ENCODE measurements around the gene PIEZO1. TPM values are rescaled to one million over a fixed set of nuclear protein-coding genes. Genes with fewer than 3 reads are reported as not detected.
"Not testable (repeated sequence)": the region's sequence is repeated elsewhere in the genome, so short reads cannot be mapped to it uniquely, and the experiment has no call there.

PIEZO1 gene
- total and polyA plus RNA-seq, 7 donors, result 18.0 to 242 (median 126) TPM

GRCh38 chr16:88669980-88670379 is 115.0 kb downstream of the PIEZO1 start:
- intact Hi-C loops (cut with DNase I), result no loop called here
- no peaks in the 10 kb centered on the region for H3K9me3 ChIP-seq
- 87 to 91% methylated on average over 10 of the region's 10 CpGs for WGBS, 2 donors
- no peak for TF ChIP-seq POLR2A (IDR thresholded peaks at IDR 0.05)
- TF ChIP-seq CTCF (IDR thresholded peaks at IDR 0.05), result no peak
- TF ChIP-seq POLR2AphosphoS5 (IDR thresholded peaks at IDR 0.05), result no peak
- no peak for TF ChIP-seq EP300 (IDR thresholded peaks at IDR 0.05)
- H3K36me3 ChIP-seq, result peaks cover 0 to 9% (median 0%) of the 10 kb centered on the region in 4 donors
- H3K4me3 ChIP-seq, result no peak overlapping the region
- H3K4me1 ChIP-seq, result no peaks in the 10 kb centered on the region
- no peak overlapping the region for H3K27ac ChIP-seq
- H3K27me3 ChIP-seq, result no peaks in the 10 kb centered on the region
- DNase-seq, result no peak

- H3K27me3 ChIP-seq; H3K4me1 ChIP-seq; H3K9me3 ChIP-seq; DNase-seq; H3K36me3 ChIP-seq; H3K27ac ChIP-seq; H3K4me3 ChIP-seq; intact Hi-C loops (cut with DNase I): not testable (repeated sequence)
- 90 to 93% methylated on average over 8 of the region's 8 CpGs for WGBS, 2 donors
These were observed 115.5 kb downstream of the PIEZO1 start for GRCh38 chr16:88669493-88669892.

GRCh38 chr16:88667461-88667860 is 117.6 kb downstream of the PIEZO1 start:
- 83 to 90% methylated on average over 5 of the region's 5 CpGs for WGBS, 2 donors

GRCh38 chr16:88665570-88665969 is 119.5 kb downstream of the PIEZO1 start:
- H3K4me1 ChIP-seq, result peaks cover 0 to 22% (median 14%) of the 10 kb centered on the region in 4 donors
- intact Hi-C loops (cut with DNase I), result no loop called here
- 96 to 97% methylated on average over 3 of the region's 3 CpGs for WGBS, 2 donors
- DNase-seq, result no peak
- H3K27ac ChIP-seq, result no peak overlapping the region
- no peak overlapping the region for H3K4me3 ChIP-seq
- TF ChIP-seq CTCF (IDR thresholded peaks at IDR 0.05) (no peak), EP300 (IDR thresholded peaks at IDR 0.05) (no peak), POLR2A (IDR thresholded peaks at IDR 0.05) (no peak), POLR2AphosphoS5 (IDR thresholded peaks at IDR 0.05) (no peak)
- H3K27me3 ChIP-seq, result no peaks in the 10 kb centered on the region
- no peaks in the 10 kb centered on the region for H3K36me3 ChIP-seq
- H3K9me3 ChIP-seq, result no peaks in the 10 kb centered on the region

More at GRCh38 chr16:88667461-88667860, 117.6 kb downstream of the PIEZO1 start:
- H3K4me3 ChIP-seq, result no peak overlapping the region
- H3K4me1 ChIP-seq, result peaks cover 0 to 10% (median 7%) of the 10 kb centered on the region in 4 donors
- H3K36me3 ChIP-seq, result no peaks in the 10 kb centered on the region
- H3K9me3 ChIP-seq, result no peaks in the 10 kb centered on the region
- no peak for DNase-seq
- intact Hi-C loops (cut with DNase I), result no loop called here
- TF ChIP-seq CTCF (IDR thresholded peaks at IDR 0.05), result no peak
- no peak for TF ChIP-seq EP300 (IDR thresholded peaks at IDR 0.05)
- no peak for TF ChIP-seq POLR2AphosphoS5 (IDR thresholded peaks at IDR 0.05)
- no peak for TF ChIP-seq POLR2A (IDR thresholded peaks at IDR 0.05)
- no peaks in the 10 kb centered on the region for H3K27me3 ChIP-seq
- no peak overlapping the region for H3K27ac ChIP-seq

Other genes with a start within 250 kb of the PIEZO1 start
- 10 to 100 TPM; 15.5 to 22.1 (median 16.6) TPM for gene ZC3H18, start 214.8 kb downstream of the PIEZO1 start, total RNA-seq
- gene ZC3H18, start 214.8 kb downstream of the PIEZO1 start, polyA plus RNA-seq, result 10 to 100 TPM in 2 of 3 donors, 1 to 10 TPM in 1; 9.6 to 37.7 (median 13.6) TPM
- not detected for gene IL17C, start 146.6 kb downstream of the PIEZO1 start, total RNA-seq
- under 1 TPM in 1 of 3 donors, not detected in 2; 0.96 TPM for gene IL17C, start 146.6 kb downstream of the PIEZO1 start, polyA plus RNA-seq
- 100 to 1,000 TPM in 2 of 4 donors, 10 to 100 TPM in 2; 63.1 to 147 (median 105) TPM for gene CYBA, start 134.2 kb downstream of the PIEZO1 start, total RNA-seq
- gene CYBA, start 134.2 kb downstream of the PIEZO1 start, polyA plus RNA-seq, result 100 to 1,000 TPM in 2 of 3 donors, 10 to 100 TPM in 1; 81.1 to 429 (median 208) TPM
- gene MVD, start 122.1 kb downstream of the PIEZO1 start, total RNA-seq, result 10 to 100 TPM; 16.8 to 25.7 (median 23.2) TPM
- gene MVD, start 122.1 kb downstream of the PIEZO1 start, polyA plus RNA-seq, result 100 to 1,000 TPM in 1 of 3 donors, 10 to 100 TPM in 2; 41.4 to 206 (median 84.8) TPM
- gene SNAI3, start 98.7 kb downstream of the PIEZO1 start, total RNA-seq, result under 1 TPM in 2 of 4 donors, not detected in 2; 0.71 to 0.82 TPM
- 1 to 10 TPM in 1 of 3 donors, under 1 TPM in 2; 0.46 to 3.0 (median 0.60) TPM for gene SNAI3, start 98.7 kb downstream of the PIEZO1 start, polyA plus RNA-seq
- gene RNF166, start 78.8 kb downstream of the PIEZO1 start, total RNA-seq, result 10 to 100 TPM; 16.0 to 21.4 (median 17.9) TPM
- 10 to 100 TPM in 1 of 3 donors, 1 to 10 TPM in 2; 5.4 to 34.8 (median 6.2) TPM for gene RNF166, start 78.8 kb downstream of the PIEZO1 start, polyA plus RNA-seq
- 10 to 100 TPM in 3 of 4 donors, 1 to 10 TPM in 1; 6.1 to 11.7 (median 10.7) TPM for gene CTU2, start 78.7 kb downstream of the PIEZO1 start, total RNA-seq
- gene CTU2, start 78.7 kb downstream of the PIEZO1 start, polyA plus RNA-seq, result 10 to 100 TPM in 1 of 3 donors, 1 to 10 TPM in 2; 8.4 to 16.3 (median 9.2) TPM
- 1 to 10 TPM in 1 of 4 donors, under 1 TPM in 2, not detected in 1; 0.71 to 3.0 (median 0.81) TPM for gene CDT1, start 18.6 kb upstream of the PIEZO1 start, total RNA-seq
- gene CDT1, start 18.6 kb upstream of the PIEZO1 start, polyA plus RNA-seq, result 10 to 100 TPM in 1 of 3 donors, 1 to 10 TPM in 2; 3.6 to 17.4 (median 6.9) TPM
- 10 to 100 TPM; 56.6 to 78.3 (median 62.5) TPM for gene APRT, start 26.7 kb upstream of the PIEZO1 start, total RNA-seq
- gene APRT, start 26.7 kb upstream of the PIEZO1 start, polyA plus RNA-seq, result 100 to 1,000 TPM; 245 to 329 (median 294) TPM
- gene GALNS, start 71.7 kb upstream of the PIEZO1 start, total RNA-seq, result 10 to 100 TPM in 3 of 4 donors, 1 to 10 TPM in 1; 6.7 to 50.4 (median 11.4) TPM
- 10 to 100 TPM in 1 of 3 donors, 1 to 10 TPM in 2; 6.2 to 32.4 (median 9.0) TPM for gene GALNS, start 71.7 kb upstream of the PIEZO1 start, polyA plus RNA-seq
- gene TRAPPC2L, start 71.9 kb upstream of the PIEZO1 start, total RNA-seq, result 10 to 100 TPM; 30.7 to 42.1 (median 39.3) TPM
- 10 to 100 TPM; 42.1 to 56.5 (median 46.0) TPM for gene TRAPPC2L, start 71.9 kb upstream of the PIEZO1 start, polyA plus RNA-seq
- not detected for gene PABPN1L, start 81.4 kb upstream of the PIEZO1 start, total RNA-seq
- under 1 TPM in 1 of 3 donors, not detected in 2; 0.15 TPM for gene PABPN1L, start 81.4 kb upstream of the PIEZO1 start, polyA plus RNA-seq
- 10 to 100 TPM in 1 of 4 donors, 1 to 10 TPM in 2, under 1 TPM in 1; 0.95 to 26.8 (median 3.4) TPM for gene CBFA2T3, start 192.0 kb upstream of the PIEZO1 start, total RNA-seq
- gene CBFA2T3, start 192.0 kb upstream of the PIEZO1 start, polyA plus RNA-seq, result 1 to 10 TPM; 4.2 to 9.8 (median 7.2) TPM